PC-9 (cell line): ENCODE results near the gene TTC27. TPM values are rescaled to one million over a fixed set of nuclear protein-coding genes. Genes with fewer than 3 reads are reported as not detected.

Source experiments
- BruUV-seq: library from RNA; stranded (reverse); fragments of 400-500 nt; replicated peaks from 2 replicates; lab custom pipeline; 2021; lab: Mats Ljungman, UMichigan
- CTCF ChIA-PET: fragments of 300-600 bp; sonication (Branson Sonifier 250); formaldehyde crosslinking; loops from one replicate; lab custom pipeline; 2022; ENCODE audit warnings: antibody characterized with exemption; lab: Charles Lee
- POLR2A ChIA-PET: fragments of 300-600 bp; sonication (Branson Sonifier 250); formaldehyde crosslinking; loops from one replicate; lab custom pipeline; 2022; ENCODE audit warnings: antibody characterized with exemption; ENCODE audit not compliant: unreplicated experiment; lab: Charles Lee
- DNase-seq, 2 experiments: peaks; one replicate each; pipeline versions ENCODE4 v3.0.0 to v3.0.0-alpha.2; 2015 to 2022; ENCODE audit warnings: mixed read lengths in 1 of 2
- H2AFZ ChIP-seq: fragments of 200-600 bp; sonication (generic); 2 replicates; pipeline ENCODE4 v1.8.1; 2017; ENCODE audit warnings: antibody characterized with exemption
- H3F3A ChIP-seq: fragments of 200-600 bp; sonication (generic); 2 replicates; pipeline ENCODE4 v1.8.1; 2017; ENCODE audit warnings: antibody characterized with exemption, mild to moderate bottlenecking, low read depth; ENCODE audit not compliant: insufficient read depth
- H3K27ac ChIP-seq: fragments of 200-600 bp; sonication (generic); 2 replicates; pipeline ENCODE4 v1.6.1; 2016; ENCODE audit warnings: mixed run types
- H3K27me3 ChIP-seq: fragments of 200-600 bp; sonication (generic); 2 replicates; pipeline ENCODE4 v1.6.1; 2016; ENCODE audit warnings: low read depth, mixed run types; ENCODE audit not compliant: insufficient read depth
- H3K36me3 ChIP-seq: fragments of 200-600 bp; sonication (generic); 2 replicates; pipeline ENCODE4 v1.6.1; 2016; ENCODE audit warnings: low read depth, mixed run types
- H3K4me1 ChIP-seq: fragments of 200-600 bp; sonication (generic); replicated peaks from 2 replicates; pipeline ENCODE4 v1.6.1; 2016; ENCODE audit warnings: mixed run types; ENCODE audit not compliant: insufficient read depth
- H3K4me2 ChIP-seq: fragments of 200-600 bp; sonication (generic); 2 replicates; pipeline ENCODE4 v1.6.1; 2017; ENCODE audit warnings: mixed run types
- H3K4me3 ChIP-seq: fragments of 200-600 bp; sonication (generic); 2 replicates; pipeline ENCODE4 v1.6.1; 2016; ENCODE audit warnings: mixed run types
- H3K79me2 ChIP-seq: fragments of 200-600 bp; sonication (generic); 2 replicates; pipeline ENCODE4 v1.6.1; 2017; ENCODE audit warnings: low read depth, mixed run types
- H3K9me2 ChIP-seq: fragments of 200-600 bp; sonication (generic); 2 replicates; pipeline ENCODE4 v1.8.1; 2017; ENCODE audit warnings: mild to moderate bottlenecking; ENCODE audit not compliant: insufficient read depth
- H3K9me3 ChIP-seq: fragments of 200-600 bp; sonication (generic); 2 replicates; pipeline ENCODE4 v1.8.1; 2016; ENCODE audit warnings: low read depth; ENCODE audit not compliant: insufficient read depth
- H4K20me1 ChIP-seq: fragments of 200-600 bp; sonication (generic); 2 replicates; pipeline ENCODE4 v1.8.1; 2017; ENCODE audit not compliant: insufficient read depth
- CTCF ChIP-seq: fragments of 200-600 bp; sonication (generic); conservative IDR thresholded peaks from 2 replicates; pipeline ENCODE4 v1.6.1; 2017; ENCODE audit warnings: mixed run types, antibody characterized with exemption, mild to moderate bottlenecking, moderate library complexity
- EZH2 ChIP-seq: fragments of 200-600 bp; sonication (generic); IDR thresholded peaks from 2 replicates; pipeline ENCODE4 v1.8.0; 2017; ENCODE audit warnings: antibody characterized with exemption, low read depth
- intact Hi-C: fragments of 100-400 bp; cut with micrococcal nuclease; formaldehyde crosslinking; loops from one replicate; pipeline ENCODE4 v1.10.0; 2022; ENCODE audit not compliant: unreplicated experiment
- total RNA-seq: library from RNA; stranded (reverse); gene quantifications from 2 replicates; pipeline ENCODE4 v1.2.3, GENCODE V29; 2021

The TTC27 gene
- total RNA-seq, 1 experiment from 2014 or later: 12.8 TPM

GRCh38 chr2:32798829-32799228 lies 171.0 kb downstream of the TTC27 start:
- H3K36me3 ChIP-seq: no peaks in the 10 kb centered on the region
- no peaks in the 10 kb centered on the region for H3K9me3 ChIP-seq
- no peaks in the 10 kb centered on the region for H3K4me1 ChIP-seq
- DNase-seq: no peak
- H3F3A ChIP-seq: no peaks in the 10 kb centered on the region
- no peak for TF ChIP-seq EZH2
- TF ChIP-seq CTCF: no peak
- no peak overlapping the region for H3K4me2 ChIP-seq
- ChIA-PET CTCF (interaction anchor here (0.8 kb wide), 1 partner anchor 699 kb away, joined by 5 read pairs; no protein-coding TSS in a partner anchor), POLR2A (no interaction called here)
- no peak overlapping the region for H3K4me3 ChIP-seq
- no peaks in the 10 kb centered on the region for H3K79me2 ChIP-seq
- no peak overlapping the region for H3K27ac ChIP-seq
- no peaks in the 10 kb centered on the region for H3K27me3 ChIP-seq
- H4K20me1 ChIP-seq: no peaks in the 10 kb centered on the region
- no peak overlapping the region for H2AFZ ChIP-seq
- no TSS peak for BruUV-seq
- intact Hi-C loops: no loop called here
- no peaks in the 10 kb centered on the region for H3K9me2 ChIP-seq

DNA sequence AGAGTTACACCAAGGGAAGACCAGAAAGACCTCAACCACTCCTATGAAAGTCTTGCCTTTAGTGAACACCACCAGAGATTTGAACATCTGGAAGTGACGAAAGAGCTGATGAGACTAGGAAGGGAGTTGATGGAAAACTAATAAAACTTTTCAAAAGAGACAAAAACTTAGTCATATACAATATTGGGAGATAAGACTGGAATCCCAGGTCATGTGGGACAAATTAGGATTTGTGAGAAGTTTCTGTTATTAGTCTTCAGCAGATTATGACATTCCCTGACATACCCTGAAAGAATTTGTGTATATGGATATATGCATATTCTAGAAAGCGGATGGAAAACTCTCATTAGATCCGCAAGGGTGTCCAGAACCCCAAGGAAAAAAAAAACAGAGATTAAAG lies 173.9 kb downstream of the TTC27 start:
- no TSS peak for BruUV-seq
- intact Hi-C loops: loop anchor here (10.0 kb wide), 1 partner anchor 143 kb away; the partner anchor contains the start of gene LTBP1
- Histone ChIP-seq H3K79me2 (no peaks in the 10 kb centered on the region; the same call in 1 of the 2 replicates), H3K4me2 (no peak overlapping the region), H3F3A (peaks cover 22% of the 10 kb centered on the region), H4K20me1 (no peaks in the 10 kb centered on the region), H3K27me3 (no peaks in the 10 kb centered on the region), H3K36me3 (no peaks in the 10 kb centered on the region), H3K9me3 (no peaks in the 10 kb centered on the region), H3K4me1 (peaks cover 28% of the 10 kb centered on the region), H3K9me2 (no peaks in the 10 kb centered on the region), H3K27ac (no peak overlapping the region), H3K4me3 (no peak overlapping the region), H2AFZ (no peak overlapping the region)
- DNase-seq: no peak
- POLR2A ChIA-PET: no interaction called here
- CTCF ChIA-PET: no interaction called here
- TF ChIP-seq CTCF (no peak), EZH2 (no peak)

DNA sequence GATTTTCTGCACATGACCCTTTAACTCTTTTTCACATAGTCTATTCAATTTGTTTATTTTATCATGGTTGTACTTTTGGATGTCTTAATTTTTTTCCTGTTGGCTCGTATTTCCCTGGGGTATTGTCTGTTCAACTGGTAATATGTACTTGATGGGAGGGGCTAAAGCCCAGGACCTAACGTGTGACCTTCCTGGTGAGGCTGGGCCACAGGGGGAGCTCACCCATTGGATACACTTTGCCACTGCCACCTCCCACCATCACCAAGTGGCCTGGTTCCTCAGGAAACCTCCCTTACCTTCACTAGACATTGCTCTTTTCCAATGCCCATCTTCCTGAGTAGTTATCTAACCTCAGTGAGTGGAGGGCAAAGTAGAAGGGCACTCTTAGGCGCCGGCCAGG lies 175.0 kb downstream of the TTC27 start:
- H3K27me3 ChIP-seq: no peaks in the 10 kb centered on the region
- no peak overlapping the region for H3K4me3 ChIP-seq
- intact Hi-C loops: loop anchor here (10.0 kb wide), 1 partner anchor 142 kb away; the partner anchor contains the start of gene LTBP1
- H3F3A ChIP-seq: peaks cover 22% of the 10 kb centered on the region
- no peaks in the 10 kb centered on the region; the same call in 1 of the 2 replicates for H3K79me2 ChIP-seq
- no peak overlapping the region for H2AFZ ChIP-seq
- POLR2A ChIA-PET: no interaction called here
- peaks cover 5% of the 10 kb centered on the region; the same call in 1 of the 2 replicates for H3K9me3 ChIP-seq
- no peak overlapping the region for H3K27ac ChIP-seq
- no peaks in the 10 kb centered on the region for H4K20me1 ChIP-seq
- no peak overlapping the region for H3K4me2 ChIP-seq
- H3K36me3 ChIP-seq: no peaks in the 10 kb centered on the region
- no TSS peak for BruUV-seq
- H3K9me2 ChIP-seq: no peaks in the 10 kb centered on the region
- DNase-seq: no peak
- peaks cover 36% of the 10 kb centered on the region for H3K4me1 ChIP-seq
- TF ChIP-seq CTCF (no peak), EZH2 (no peak)
- CTCF ChIA-PET: no interaction called here
